Ovary (tissue), 9 donors: Measurements from ENCODE around the gene SRMS. TPM values are rescaled to one million over a fixed set of nuclear protein-coding genes. Genes with fewer than 3 reads are reported as not detected.
"Not testable (repeated sequence)": the region's sequence is repeated elsewhere in the genome, so short reads cannot be mapped to it uniquely, and the experiment has no call there.

Experiments
- DNase-seq, 5 donors: peaks; one replicate each; pipeline ENCODE4 v3.0.0-alpha.2; 2019 to 2020
- H3K27ac ChIP-seq, 2 donors: fragments of 200-600 bp; one replicate each; pipeline versions ENCODE4 v1.5.1 to v1.8.0; 2019 to 2022
- H3K27me3 ChIP-seq: fragments of 200-600 bp; one replicate; pipeline ENCODE4 v1.8.0; 2022
- H3K36me3 ChIP-seq: fragments of 200-600 bp; sonication (generic); one replicate; pipeline ENCODE4 v1.5.1; 2019
- H3K4me1 ChIP-seq: one replicate; pipeline ENCODE4 v1.8.1; 2013; ENCODE audit warnings: mild to moderate bottlenecking, moderate library complexity; ENCODE audit not compliant: insufficient read depth
- H3K4me3 ChIP-seq: fragments of 200-600 bp; sonication (generic); one replicate; pipeline ENCODE4 v1.5.1; 2017
- H3K9me3 ChIP-seq, 2 donors: fragments of 200-600 bp in 1 of 2; sonication (generic) in 1 of 2; one replicate each; pipeline versions ENCODE4 v1.5.1 to v1.8.1; 2013 to 2019; ENCODE audit warnings: mild to moderate bottlenecking in 1 of 2, moderate library complexity in 1 of 2
- CTCF ChIP-seq, 3 donors: fragments of 450-650 bp in 2 of 3; fragments of 200-600 bp in 1 of 3; IDR thresholded peaks; one replicate each; pipeline versions ENCODE4 v1.5.1 to v1.8.0; 2016 to 2022; ENCODE audit warnings: antibody characterized with exemption in 3 of 3, mild to moderate bottlenecking in 1 of 3
- EP300 ChIP-seq: sonication (generic); formaldehyde crosslinking; IDR thresholded peaks from one replicate; pipeline ENCODE4 v1.6.1; 2017; ENCODE audit warnings: antibody characterized with exemption
- POLR2A ChIP-seq: fragments of 450-650 bp; IDR thresholded peaks from one replicate; pipeline ENCODE4 v1.6.1; 2017; ENCODE audit warnings: antibody characterized with exemption, mild to moderate bottlenecking, moderate library complexity
- WGBS, 3 donors: extraction: QIAGEN DNeasy Blood & Tissue Kit in 1 of 3; methylation state at CpG; one replicate each; pipeline versions ENCODE4 v1.1.5 to v1.1.7; 2013 to 2017; 5-methylcytosine and 5-hydroxymethylcytosine counted together
- intact Hi-C, 4 donors: fragments of 100-400 bp; cut with DNase I; formaldehyde crosslinking; loops; one replicate each; pipeline versions ENCODE4 v1.11.0 to v1.15.1; 2022 to 2023
- polyA plus RNA-seq, 2 donors: library from polyadenylated mRNA; stranded (reverse); fragments of 200-250 nt in 1 of 2; fragments of 350-450 nt in 1 of 2; fragmentation: Illumina TruSeq in 1 of 2; extraction: RNeasy Lipid Tissue Mini Kit (QIAGEN cat#74804) in 1 of 2; gene quantifications; one replicate each; pipeline ENCODE4 v1.2.3, GENCODE V29; 2013 to 2014
- total RNA-seq, 7 donors: library from RNA; depleted of rRNA in 2 of 7; stranded (reverse); fragments of >200 nt in 2 of 7; fragmentation: NEBNext Ultra II Directional in 3 of 7; extraction: Animal tissue kit (Norgen Biotek cat#: 25700) in 3 of 7; gene quantifications; one replicate each; pipeline versions ENCODE4 v1.1.0 to v1.2.4, GENCODE V29; 2016 to 2023
- donor health status: DM: no; HTN: no; CAD: no; lungs with moderate emphysema.
- donor health status: DM: no; HTN: no; CAD: no.
- donor health status: Bipolar disorder and iron deficiency.
- donor health status: DM: yes; HTN: yes; CAD: no.
- donor health status: DM: no; HTN: no; CAD: no.
- donor health status: DM: yes; HTN: yes; CAD: no.

The SRMS gene
- total and polyA plus RNA-seq, 9 donors, result not detected

GRCh38 chr20:63518351-63518861, 29.1 kb downstream of the SRMS start:
- intact Hi-C loops, result no loop called here
- H3K27me3 ChIP-seq, result no peaks in the 10 kb centered on the region
- H3K4me3 ChIP-seq, result no peak overlapping the region
- peak in 2 of 5 donors; percentile 42 to 48 for DNase-seq
- H3K4me1 ChIP-seq, result peaks cover 10% of the 10 kb centered on the region
- H3K9me3 ChIP-seq, result no peaks in the 10 kb centered on the region
- H3K36me3 ChIP-seq, result no peaks in the 10 kb centered on the region
- WGBS, 3 donors, result 66 to 87% (median 73%) methylated on average over 20 of the region's 20 CpGs
- no peak overlapping the region for H3K27ac ChIP-seq
- TF ChIP-seq CTCF (IDR thresholded peaks at IDR 0.05) (no peak), EP300 (no peak), POLR2A (no peak)

GRCh38 chr20:63517376-63518309, 29.9 kb downstream of the SRMS start:
- peak in 2 of 5 donors; percentile 23 to 24 for DNase-seq
- no peaks in the 10 kb centered on the region for H3K9me3 ChIP-seq
- H3K27me3 ChIP-seq, result no peaks in the 10 kb centered on the region
- H3K4me1 ChIP-seq, result peaks cover 10% of the 10 kb centered on the region
- H3K4me3 ChIP-seq, result no peak overlapping the region
- intact Hi-C loops, result no loop called here
- H3K27ac ChIP-seq, result no peak overlapping the region
- H3K36me3 ChIP-seq, result no peaks in the 10 kb centered on the region
- no peak for TF ChIP-seq POLR2A
- no peak for TF ChIP-seq EP300
- TF ChIP-seq CTCF (IDR thresholded peaks at IDR 0.05), result no peak
- WGBS, 3 donors, result 89 to 91% (median 90%) methylated on average over 31 to 32 of the region's 32 CpGs

GRCh38 chr20:63514520-63514919, 33.0 kb downstream of the SRMS start:
- H3K4me1 ChIP-seq, H3K36me3 ChIP-seq, H3K9me3 ChIP-seq, H3K4me3 ChIP-seq, intact Hi-C loops, H3K27me3 ChIP-seq, H3K27ac ChIP-seq: not testable (repeated sequence)
- DNase-seq, result peak in 1 of 5 donors; percentile 14
- 66 to 81% (median 67%) methylated on average over 10 of the region's 10 CpGs for WGBS, 3 donors

GRCh38 chr20:63513207-63513606, 34.3 kb downstream of the SRMS start:
- TF ChIP-seq EP300, result no peak
- TF ChIP-seq CTCF (IDR thresholded peaks at IDR 0.05), result no peak
- TF ChIP-seq POLR2A, result no peak
- Histone ChIP-seq H3K4me3 (no peak overlapping the region), H3K36me3 (no peaks in the 10 kb centered on the region), H3K27ac (no peak overlapping the region), H3K9me3 (peaks cover 0 to 1% of the 10 kb centered on the region in 2 donors), H3K4me1 (no peaks in the 10 kb centered on the region), H3K27me3 (no peaks in the 10 kb centered on the region)
- intact Hi-C loops, result no loop called here
- WGBS, 3 donors, result 67 to 90% (median 75%) methylated on average over 3 of the region's 3 CpGs
- DNase-seq, result no peak

- Histone ChIP-seq H3K27ac (no peak overlapping the region), H3K4me3 (no peak overlapping the region), H3K27me3 (no peaks in the 10 kb centered on the region), H3K4me1 (no peaks in the 10 kb centered on the region), H3K9me3 (peaks cover 0 to 23% of the 10 kb centered on the region in 2 donors), H3K36me3 (no peaks in the 10 kb centered on the region)
- 85 to 90% (median 88%) methylated on average over 9 of the region's 9 CpGs for WGBS, 3 donors
- TF ChIP-seq POLR2A (no peak), EP300 (no peak), CTCF (IDR thresholded peaks at IDR 0.05) (no peak)
- intact Hi-C loops, result no loop called here
- no peak for DNase-seq
Observed at GRCh38 chr20:63509088-63509564, 38.4 kb downstream of the SRMS start.
